NCI-H774 (cell line): ENCODE data around the gene KRT82.

Source experiments
- DNase-seq: peaks from one replicate; lab custom pipeline; 2025; lab: John Stamatoyannopoulos, UW

KRT82 gene

DNA sequence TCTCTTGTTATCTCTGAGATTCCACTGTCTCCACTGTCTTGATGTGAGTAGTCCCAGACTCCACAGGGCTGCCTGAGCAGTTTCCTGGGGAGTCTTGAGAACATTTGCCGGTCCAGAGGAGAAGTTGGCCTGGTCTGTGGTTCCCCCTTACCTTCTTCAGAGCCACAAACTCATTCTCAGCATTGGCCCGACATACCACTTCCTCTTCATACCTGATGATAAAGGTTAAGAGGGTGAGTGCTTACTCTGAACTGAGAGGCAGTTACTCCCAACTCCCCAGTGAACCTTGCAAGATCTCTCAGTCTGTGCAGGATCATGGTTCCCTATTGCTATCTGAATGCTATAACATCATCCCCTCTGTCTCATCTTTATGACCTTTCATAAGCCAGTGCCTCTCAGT is 23.3 kb downstream of the KRT82 start:
- no peak for DNase-seq

DNA sequence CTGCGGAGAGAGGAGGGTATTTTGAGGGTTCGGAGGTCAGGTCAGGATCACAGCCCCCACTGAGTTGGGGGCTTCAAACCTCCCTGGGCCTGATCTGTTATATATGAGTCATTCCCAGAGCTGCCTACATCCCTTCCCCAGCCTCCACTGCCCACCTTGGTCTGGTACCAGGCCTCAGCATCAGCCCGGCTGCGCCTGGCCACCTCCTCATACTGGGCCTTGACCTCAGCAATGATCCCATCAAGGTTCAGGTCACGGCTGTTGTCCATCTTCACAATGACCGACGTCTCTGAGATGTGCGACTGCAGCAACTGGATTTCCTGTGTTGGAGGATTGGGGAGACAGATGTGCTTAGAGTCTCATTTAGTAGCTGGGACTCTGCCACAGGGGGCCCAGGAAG is 24.9 kb downstream of the KRT82 start:
- no peak for DNase-seq

DNA sequence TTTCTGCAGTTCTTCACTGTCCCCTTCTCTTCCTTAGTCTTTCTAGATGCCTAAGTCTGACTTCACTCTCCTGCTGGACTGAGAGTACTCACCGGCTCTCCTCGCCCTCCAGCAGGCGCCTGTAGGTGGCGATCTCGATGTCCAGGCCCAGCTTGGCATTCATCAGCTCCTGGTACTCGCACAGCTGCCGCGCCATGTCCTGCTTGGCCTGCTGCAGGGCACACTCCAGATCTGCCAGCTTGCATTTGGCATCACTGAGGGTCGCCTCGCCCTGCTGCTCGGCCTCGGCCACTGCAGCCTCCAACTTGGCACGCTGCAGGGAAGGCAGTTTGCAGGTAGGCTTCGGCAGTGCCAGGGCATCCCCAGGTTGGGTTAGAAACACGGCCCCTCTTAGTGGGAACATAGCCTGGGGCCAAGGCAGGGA is 25.9 kb downstream of the KRT82 start:
- peak; percentile 57 for DNase-seq

DNA sequence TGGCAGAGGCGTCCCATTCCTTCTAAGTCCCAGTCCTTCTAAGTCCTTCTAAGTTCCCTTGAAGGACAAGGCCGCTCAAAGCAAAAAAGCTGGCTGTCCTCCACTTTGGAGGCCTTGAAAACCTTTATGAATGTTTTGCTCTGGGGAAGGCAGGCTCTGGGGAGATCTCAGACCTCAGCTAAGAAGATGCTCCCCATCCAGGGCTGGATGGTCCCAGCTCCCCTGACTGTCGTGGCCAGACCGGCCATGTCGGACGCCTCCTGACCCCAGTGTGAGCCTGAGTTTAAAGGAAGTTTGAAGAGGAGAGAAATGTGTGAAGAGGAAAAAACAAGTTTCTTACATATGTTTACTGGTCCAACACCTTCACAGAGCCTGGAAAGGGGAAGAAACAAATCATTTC is 26.6 kb downstream of the KRT82 start:
- no peak for DNase-seq

DNA sequence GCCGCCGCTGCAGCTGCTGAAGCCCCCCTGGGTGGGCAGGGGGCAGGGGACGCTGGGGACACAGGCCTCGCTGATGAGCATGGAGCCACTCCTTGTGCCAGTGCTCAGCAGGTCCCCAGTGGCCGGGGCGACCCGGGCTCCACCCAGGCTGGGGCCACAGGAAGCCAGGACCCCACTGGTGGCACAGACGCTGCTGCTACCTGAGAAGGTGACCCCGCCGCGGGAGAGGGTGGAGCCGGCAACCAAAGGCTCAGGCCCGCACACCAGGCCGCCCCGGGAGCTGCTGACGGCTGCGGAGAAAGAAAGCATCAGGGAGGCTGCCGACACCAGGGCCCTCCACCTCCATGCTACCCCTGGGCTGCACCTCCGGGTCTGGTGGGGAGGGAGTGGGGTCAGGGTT is 28.0 kb downstream of the KRT82 start:
- DNase-seq, result no peak

DNA sequence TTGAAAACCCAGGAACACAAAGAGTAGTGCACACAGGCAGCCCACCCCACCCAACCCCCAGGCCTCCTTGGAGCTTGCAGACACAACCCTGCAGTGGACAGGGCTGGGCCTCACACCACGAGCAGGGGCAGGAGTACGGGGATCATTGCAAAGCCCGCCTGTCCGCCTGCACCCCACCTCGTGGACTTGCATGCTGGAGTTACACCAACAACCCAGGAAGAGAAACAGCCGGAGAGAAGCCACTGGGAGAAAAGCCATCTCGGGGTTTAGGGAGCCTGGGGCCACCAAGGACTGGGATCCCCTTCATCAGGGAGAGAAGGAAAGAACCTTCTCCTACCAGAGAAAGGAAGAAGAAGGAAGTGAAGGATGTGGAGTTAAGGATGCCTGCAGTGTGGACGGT is 28.9 kb downstream of the KRT82 start:
- no peak for DNase-seq

DNA sequence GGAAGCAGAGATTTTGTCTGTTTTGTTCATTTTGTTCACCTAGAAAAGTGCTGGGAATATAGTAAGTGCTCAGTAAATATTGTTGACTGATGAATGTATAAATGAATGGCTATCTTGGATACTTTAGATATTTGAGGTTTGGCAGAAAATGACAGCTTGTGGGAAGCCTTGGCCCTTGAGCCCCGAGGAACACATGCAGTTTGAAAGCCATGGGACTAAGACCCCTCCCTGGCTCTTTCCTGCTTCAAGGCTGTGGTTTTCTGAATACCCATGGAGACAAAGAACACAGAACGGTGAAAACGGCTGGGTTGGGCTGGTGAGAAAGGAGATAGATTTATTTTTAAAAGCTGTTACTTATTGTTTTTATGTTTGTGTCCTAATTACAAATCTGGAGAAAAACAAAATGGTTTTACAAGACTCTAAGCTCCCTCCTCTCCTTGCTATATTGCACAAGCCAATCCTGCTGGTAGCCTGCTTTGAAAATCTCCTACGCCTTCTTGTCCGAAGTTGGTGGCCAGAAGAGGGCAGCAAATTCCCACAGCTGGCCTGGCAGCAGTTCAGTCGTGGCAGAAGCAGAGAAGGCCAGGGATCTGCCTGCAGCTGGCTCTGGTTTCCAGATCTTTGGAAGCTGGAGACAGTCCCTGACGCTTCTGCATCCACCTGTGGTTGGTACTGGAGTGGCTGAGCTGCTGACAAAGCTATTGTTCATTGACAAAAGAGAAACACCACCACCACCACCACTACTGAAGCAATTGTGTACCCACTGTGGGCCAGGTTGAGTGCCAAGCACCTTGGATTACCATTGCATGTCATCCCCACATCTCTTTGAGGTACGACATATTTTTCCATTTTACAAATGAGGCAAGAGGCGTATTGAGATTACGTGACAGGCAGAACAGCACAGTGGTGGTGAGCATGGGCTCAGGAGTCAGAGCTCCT is 33.6 kb downstream of the KRT82 start:
- peak; percentile 77 for DNase-seq

DNA sequence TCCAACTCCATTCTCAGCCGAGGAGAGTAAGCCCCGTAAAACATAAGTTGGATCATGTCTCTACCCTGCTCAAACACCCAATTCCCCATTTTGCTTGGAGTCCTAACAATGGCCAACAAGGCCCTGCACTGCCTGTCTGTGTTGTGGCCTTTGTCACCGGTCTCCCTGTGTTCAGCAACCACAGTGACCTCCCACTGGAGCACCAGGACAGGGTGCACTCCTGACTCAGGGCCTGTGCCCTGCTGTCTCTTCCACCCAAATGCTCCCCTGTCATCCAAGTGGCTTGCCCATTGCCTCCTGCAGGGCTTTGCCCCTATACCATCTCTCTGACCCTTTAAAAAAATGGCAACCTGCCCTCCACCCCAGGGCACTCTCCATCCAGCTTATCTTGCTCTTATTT is 34.4 kb downstream of the KRT82 start:
- DNase-seq, result no peak

DNA sequence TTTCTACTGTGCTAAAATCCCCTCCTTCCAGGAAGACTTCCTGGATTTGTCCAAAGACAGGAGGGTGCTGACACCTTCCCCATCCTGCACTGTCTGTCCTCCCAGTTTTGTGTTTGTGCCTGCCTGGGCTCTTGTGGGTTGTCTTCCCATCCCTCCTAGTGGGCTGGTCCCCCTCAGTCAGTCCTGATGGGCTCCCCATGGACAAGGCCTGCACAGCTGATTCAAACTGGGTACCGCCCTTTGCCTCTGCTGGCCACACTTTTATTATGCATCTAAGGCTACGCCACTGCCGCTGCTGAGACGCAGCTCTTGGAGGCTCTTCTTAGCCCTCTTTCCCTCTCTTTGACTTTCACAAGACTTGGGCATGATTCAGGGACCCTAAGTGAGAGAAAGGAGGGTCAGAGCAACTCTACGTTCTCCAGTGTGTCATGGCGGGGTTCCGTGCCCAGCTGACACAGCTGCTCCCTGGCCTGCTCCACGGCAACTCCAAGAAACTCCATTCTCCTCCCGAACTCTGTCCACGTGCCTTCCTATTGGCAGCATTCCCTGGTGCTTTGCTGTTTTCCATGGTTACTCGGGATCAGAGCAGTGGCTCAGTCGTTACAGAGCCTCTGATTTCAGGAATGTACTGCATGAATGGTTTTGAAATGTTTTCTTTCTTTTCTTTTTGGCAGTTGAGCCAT is 35.1 kb downstream of the KRT82 start:
- no peak for DNase-seq

DNA sequence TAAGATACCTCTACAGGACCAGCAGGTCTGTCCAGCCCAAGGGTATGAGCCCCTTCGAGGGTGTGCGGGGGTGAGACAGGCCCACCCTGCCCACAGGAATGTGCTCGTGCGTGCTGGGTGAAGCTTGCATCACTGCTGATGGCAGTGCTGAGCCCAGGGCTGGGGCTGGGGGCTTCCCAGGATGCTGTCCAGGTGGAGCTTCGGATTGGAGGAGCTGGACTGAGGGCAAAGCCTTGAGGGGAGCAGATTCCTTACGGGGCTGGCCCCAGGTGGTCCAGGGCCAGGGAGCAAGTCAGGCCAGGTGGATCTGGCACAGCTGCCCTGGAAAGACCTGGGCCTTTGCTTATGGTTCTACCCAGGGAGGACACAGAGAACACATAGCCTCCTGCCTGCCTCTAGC is 36.3 kb downstream of the KRT82 start:
- DNase-seq, result no peak

DNA sequence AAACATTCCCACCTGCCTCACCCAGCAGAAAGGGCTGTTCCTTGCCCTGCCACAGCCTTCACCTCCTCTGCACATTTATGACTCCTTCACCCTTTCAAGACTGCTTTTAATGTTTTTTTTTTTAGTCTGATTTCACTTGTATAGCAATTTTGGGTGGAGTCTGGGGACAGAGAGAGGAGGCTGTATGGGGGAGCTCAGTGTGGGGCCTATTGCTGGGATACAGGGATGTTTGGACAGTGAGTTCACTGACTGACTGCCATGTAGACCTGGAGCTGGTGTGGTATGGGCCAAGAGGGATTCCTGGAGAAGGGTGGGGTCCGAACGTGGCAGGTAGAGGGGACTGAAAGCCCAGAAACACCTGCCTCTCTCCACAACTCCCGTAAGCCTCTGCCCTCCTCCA is 36.9 kb downstream of the KRT82 start:
- no peak for DNase-seq

DNA sequence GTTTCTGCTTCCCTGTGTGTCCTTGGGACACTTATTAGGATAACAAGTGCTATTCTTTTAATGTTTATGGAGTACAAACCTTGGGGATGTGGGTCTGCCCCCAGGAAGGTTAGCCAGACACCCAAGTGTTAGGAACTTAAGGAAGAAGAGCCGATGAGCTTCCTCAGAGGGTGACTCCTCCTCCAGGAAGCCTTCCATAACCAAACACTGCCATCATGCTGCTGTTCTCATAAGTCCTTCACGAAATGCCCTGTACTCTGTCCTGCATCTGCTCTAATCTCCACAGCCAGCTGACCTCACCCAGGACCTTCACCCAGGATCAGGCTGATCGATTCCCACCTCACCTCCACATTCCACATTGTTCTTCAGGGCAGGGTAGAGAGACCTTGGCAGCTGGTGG is 37.6 kb downstream of the KRT82 start:
- no peak for DNase-seq

DNA sequence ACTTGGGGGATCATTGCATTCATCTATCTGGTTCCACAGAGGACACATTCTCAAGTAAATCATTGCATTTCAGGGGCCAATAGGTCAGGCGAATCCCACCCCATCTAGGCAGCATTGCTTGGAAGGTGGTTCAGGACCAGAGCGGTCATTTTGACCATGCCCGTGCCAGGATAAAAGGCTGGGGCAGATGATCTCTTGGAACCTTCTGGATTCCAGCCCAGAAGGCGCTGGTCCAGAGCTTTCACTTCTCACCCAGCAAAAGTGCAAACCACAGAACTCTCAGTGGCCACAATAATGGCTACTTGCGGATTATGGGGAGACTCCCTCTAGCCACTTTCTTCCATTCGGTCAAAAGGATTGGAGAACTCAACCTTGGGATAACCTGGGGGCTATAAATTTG is 38.3 kb downstream of the KRT82 start:
- no peak for DNase-seq

DNA sequence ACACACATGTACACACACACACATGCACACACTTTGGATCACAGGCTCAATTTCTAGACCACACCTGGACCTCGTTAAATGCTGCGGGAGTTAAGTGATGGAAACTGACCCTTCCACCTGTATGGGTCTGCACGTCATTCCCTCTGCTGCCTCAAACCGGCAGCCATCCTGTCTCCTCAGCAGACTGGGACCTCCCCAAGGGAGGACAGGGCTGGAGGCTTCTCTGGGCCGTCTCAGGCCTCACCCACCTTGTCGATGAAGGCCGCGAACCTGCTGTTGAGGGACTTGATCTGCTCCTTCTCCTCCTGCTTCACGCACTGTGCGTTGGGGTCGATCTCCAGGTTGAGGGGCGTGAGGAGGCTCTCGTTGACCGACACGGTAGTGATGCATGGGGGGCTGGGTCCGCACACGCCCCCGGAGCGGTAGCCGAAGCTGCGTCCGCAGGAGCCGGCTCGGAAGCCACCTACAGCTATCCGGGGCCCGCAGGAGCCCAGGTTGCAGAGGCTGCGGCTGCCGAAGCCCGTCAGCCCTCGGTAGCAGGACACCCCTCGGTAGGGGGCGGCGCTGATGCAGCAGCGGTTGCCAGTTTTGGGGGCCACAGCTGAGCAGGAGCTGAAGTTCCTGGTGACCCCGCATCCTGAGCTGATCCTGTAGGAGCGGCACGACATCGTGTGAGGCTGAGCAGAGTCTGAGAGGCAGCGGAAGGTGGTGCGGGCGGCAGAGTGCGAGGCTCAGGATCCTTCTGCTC is 39.2 kb downstream of the KRT82 start, which contains the start of gene KRT85:
Gene KRT85, minus strand, starts transcription at position 744 of the 748 bp plus-strand sequence. Its CDS starts 76 bp downstream, at position 668.
- no peak for DNase-seq

DNA sequence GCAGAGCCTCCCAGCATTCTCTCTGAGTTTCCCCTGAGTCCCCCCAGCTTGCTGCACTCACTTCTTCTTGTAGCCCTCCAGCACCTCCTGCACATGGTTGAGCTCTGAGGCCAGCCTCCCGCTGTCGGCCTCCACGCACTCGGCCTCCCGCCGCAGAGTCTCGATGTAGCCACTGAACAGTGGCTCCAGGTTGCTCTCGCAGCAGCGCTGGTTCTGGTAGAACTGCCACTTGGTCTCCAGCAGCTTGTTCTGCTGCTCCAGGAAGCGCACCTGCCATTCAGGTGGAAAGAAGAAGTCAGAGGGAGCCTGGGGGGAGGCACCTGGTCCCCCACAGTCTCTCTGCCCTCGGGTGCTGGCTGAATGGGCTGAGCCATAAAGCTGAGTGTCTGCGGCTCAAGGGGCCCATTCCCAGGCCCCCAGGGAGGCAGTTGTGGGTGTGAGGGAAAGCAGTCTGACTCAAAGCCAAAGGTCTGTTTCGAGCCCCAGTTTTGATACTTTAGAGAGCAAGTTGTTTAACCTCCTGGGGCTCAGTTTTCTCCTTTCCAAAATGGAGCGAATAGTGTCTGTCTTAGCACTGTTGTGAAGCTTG is 41.1 kb downstream of the KRT82 start:
- no peak for DNase-seq

DNA sequence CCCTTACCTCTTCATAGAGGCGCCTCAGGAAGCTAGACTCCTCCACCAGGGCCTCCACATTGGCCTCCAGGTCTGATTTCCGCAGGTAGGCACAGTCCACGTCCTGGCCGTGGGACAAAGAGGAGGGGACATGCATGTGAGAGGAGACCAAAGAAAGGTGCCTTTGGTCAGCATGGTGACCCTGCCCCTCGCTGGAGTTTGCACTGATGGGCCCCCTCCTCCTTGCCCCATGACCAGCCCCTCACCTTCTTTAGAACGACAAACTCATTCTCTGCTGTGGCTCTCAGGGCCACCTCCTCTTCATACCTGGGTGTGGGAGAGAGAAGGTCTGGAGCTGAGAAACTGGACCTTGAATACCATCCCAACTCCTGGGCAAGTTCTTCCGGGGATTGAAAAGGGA is 42.1 kb downstream of the KRT82 start:
- no peak for DNase-seq

DNA sequence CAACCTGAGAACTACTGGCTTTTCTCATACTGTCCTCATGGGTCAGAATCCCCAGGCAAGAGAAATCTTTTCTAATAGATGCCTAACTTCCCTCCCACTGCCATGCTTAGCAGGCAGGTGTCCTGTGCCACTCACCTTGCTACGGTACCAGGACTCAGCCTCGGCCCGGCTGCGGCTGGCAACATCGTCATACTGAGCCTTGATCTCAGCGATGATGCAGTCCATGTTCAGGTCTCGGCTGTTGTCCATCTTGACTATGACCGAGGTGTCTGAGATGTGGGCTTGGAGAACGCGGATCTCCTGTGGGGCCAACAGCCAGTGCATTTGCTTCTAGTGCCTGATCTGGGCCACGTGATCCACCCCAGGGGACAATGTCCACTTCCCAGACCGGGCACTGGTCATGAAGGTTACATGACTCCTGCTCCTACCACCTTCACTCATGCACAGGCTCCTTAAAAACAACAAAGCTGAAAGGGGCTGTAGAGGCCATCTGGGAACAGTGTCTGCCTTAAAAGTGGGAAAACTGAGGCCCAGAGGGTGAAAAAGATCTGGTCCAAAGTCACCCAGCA is 42.9 kb downstream of the KRT82 start:
- no peak for DNase-seq

DNA sequence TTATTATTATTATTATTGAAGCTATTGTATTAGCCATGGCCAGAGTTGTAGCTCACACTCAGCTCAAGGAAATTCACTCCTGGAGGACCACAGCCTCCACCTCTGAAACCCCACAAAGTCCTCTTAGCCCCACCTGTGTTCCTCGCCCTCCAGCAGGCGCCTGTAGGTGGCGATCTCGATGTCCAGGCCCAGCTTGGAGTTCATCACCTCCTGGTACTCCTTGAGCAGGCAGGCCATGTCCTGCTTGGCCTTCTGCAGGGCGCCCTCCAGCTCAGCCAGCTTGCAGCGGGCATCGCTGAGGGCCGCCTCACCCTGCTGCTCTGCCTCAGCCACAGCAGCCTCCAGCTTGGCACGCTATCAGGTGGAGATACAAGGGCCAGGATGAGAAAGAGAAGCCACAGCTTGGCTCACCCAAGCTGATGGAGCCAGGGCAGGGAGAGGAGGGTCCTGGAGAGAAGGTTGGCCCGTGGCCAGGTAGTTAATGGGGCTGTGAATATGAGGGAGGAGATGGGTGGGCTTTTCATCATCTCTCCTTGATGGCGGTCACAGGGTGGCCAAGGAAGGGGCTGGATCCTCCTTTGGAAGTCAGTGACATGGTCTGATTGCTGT is 43.9 kb downstream of the KRT82 start:
- DNase-seq, result no peak

DNA sequence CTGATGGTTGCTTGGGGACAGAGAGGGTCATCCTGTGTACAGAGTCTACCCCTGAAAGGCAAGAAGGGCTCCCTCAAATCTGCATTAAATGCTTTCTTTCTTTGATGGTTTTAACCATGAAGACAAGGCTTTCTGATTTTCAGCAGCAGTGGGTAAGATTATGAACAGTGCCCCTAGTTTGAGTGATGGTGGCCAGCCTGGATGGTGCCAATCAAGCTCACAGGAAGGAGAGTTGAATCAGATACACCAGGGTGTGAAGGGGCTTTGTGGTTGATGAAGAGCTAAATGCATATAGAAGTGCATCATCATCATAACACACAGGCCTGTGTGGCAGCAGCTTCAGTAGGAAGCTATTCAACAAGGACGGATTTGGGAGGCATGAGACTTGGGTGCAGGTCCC is 44.6 kb downstream of the KRT82 start:
- no peak for DNase-seq

DNA sequence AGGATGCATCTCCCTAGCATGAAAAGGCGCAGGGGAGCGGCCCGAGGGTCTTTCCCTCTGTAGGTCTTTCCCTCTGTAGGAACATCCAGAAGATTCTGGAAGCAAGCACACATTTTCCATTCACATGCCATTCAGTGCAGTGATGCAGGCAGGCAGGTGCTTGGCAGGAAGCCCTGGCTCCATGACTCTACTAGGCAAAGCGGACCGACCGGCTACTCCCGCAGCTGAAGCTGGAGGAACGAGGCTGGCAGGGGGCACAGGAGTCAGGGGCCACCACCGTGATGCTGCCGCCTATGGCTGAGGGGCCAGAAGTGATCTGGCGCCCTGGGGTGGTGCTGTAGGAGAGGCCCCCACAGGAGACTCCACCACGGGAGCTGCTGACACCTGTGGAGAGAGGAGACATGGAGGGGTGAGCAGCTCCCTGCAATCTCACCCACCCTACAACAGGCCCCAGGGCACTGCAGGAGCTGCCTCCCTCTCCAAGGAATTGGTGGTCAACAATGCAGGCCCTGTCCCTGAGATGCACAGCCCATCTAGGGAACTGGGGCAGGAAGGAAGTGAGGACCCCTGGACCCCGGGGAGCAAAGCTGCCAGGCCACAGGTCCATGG is 45.4 kb downstream of the KRT82 start:
- DNase-seq, result no peak

DNA sequence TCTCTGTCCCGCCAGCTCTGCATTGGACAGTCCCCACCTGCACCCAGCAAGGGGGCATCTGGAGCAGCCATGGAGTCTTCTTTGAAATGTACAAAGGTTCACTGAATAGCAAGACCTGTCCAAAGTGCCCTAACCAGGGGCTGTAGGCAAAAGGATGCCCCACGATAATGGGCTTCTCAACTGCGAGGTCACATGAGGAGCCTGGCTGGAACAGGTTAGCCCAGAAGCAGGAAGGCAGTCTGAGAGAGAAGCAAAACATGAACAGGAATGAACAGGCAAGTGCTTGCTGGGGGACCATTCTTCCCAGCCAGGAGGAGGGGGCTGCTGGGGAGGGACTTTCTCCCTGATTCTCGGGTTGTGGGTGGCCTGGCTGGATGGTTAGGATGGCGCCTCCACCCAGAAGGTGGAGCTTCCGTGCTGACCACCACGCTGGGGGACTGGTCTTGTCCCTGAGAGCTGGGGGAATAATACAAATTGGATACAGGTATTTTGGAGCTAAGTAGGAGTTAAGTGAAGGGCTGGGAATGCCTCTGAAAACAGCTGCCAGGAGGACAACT is 46.0 kb downstream of the KRT82 start:
- DNase-seq, result no peak
